GM19099 (cell line): ENCODE data around the gene FHAD1.

Experiments
- POLR2A ChIP-seq: IDR thresholded peaks from 3 replicates; pipeline ENCODE4 v1.6.1; 2011; ENCODE audit warnings: low read depth; ENCODE audit not compliant: insufficient read length; ENCODE audit errors: extremely low read depth

The FHAD1 gene

GRCh38 chr1:15226388-15227255 lies 20.4 kb upstream of the FHAD1 start:
- no peak for TF ChIP-seq POLR2A

GRCh38 chr1:15229707-15230131 lies 17.3 kb upstream of the FHAD1 start:
- TF ChIP-seq POLR2A, result no peak

- TF ChIP-seq POLR2A, result no peak
These were observed 15.3 kb upstream of the FHAD1 start for GRCh38 chr1:15231714-15232201.

GRCh38 chr1:15233689-15234088 lies 13.3 kb upstream of the FHAD1 start:
- TF ChIP-seq POLR2A, result no peak

GRCh38 chr1:15236321-15236721 lies 10.7 kb upstream of the FHAD1 start:
- TF ChIP-seq POLR2A, result no peak

DNA sequence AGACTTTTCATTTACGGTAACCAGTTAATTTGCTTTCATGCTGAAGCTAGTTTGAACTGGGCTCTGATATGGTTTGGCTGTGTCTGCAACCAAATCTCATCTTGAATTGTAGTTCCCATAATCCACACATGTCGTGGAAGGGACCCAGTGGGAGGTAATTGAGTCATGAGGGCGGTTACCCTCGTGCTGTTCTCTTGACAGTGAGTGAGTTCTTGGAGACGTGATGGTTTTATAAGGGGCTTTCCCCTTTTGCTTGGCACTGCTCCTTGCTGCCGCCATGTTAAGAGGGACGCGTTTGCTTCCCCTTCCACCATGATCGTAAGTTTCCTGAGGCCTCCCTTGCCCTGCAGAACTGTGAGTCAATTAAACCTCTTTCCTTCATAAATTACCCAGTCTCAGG lies 10.3 kb upstream of the FHAD1 start:
- no peak for TF ChIP-seq POLR2A

DNA sequence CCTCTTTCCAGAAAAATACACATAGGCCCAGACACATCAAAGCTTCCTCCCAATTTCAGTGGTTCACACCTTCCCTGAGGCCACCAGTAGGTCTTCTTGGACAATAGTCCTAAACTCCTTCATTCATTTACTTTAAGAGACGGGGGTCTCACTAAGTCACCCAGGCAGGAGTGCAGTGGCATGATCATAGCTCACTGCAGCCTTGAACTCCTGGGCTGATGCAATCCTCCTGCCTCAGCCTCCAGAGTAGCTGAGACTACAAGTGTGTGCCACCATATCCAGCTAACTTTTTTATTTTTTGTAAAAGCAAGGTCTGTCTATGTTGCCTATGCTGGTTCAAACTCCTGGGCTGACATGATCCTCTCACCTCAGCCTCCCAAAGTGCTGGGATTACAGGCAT lies 8.2 kb upstream of the FHAD1 start:
- no peak for TF ChIP-seq POLR2A

GRCh38 chr1:15242766-15243165 lies 4.3 kb upstream of the FHAD1 start:
- no peak for TF ChIP-seq POLR2A

DNA sequence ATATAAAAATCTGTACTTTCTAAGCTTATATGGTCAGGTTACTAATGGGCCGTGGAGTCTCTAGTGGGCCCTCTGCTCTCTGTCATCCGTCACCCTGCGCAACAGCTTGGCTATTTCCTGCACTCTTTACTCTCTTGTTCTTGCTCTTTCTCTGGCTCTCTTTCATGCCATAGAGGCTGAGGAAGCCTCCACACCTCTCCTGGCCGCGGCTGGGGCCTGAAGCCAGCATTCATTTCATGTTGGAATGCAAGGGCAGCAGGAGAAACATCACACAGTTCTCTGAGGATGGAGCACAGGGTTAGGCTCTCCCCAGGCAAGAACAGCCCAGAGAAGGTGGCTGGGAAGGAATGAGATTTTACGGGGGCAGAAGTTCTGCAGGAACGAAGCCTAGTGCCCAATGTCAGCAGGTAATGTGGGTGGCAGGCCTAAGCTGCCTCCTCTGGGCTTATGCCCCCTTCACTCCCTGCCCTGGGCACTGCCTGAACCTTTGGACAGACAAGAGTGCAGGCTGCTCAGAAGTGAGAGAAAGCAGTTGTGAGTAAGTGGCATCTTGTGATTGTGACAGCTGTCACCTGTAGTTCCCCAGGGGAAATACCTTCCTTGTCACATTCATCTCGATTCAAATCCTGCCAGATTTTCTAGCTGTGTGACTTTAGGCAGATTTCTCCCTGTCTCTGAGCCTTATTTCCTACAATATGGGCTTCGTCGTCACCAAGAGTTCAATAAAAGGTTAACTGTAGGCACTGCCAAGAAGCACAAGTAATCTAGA lies 3.6 kb upstream of the FHAD1 start:
- TF ChIP-seq POLR2A, result no peak

DNA sequence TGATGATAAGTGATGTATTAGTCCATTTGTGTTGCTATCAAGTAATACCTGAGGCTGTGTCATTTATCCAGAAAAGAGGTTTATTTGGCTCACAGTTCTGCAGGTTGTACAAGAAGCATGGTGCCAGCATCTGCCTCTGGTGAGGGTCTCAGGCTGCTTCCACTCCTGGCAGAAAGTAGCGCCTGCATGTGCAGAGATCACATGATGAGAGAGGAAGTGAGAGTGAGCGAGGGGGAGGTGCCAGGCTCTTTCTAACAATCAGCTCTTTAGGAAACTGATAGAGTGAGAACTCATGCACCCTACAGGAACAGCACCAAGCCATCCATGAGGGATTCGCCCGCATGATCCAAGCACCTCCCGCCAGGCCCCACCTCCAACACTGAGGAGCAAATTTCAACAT lies 2.2 kb upstream of the FHAD1 start:
- TF ChIP-seq POLR2A, result no peak

DNA sequence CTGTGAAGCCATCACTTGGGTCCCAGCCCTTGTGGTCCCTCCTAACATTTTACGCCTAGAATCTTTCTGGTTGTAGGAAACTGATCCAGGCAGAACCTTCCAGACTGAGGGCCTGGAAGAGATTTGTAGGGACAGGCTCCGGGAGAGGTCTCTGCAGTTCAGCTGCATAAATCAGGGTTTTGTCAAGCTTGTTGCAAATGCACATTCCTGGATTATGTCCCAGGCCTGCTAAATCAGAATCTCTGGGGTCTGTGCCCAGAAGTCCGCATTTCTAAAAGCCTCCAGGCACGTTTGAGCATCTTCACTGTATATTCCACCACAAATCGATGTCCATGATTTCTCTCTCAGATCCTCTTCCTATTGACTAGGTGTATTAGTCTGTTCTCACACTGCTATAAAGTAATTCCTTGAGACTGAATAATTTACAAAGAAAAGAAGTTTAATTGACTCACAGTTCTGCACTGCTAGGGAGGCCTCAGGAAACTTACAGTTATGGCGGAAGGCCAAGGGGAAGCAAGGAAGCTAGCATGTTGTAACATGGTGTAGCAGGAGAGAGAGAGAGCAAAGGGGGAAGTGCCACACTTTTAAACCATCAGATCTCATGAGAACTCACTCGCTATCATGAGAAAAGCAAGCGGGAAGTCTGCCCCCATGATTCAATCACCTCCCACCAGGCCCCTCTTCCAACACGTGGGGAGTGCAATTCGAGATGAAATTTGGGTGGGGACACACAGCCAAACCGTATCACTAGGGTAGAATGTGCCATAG lies 1.2 kb upstream of the FHAD1 start:
- no peak for TF ChIP-seq POLR2A

GRCh38 chr1:15248216-15248615 lies 1.2 kb downstream of the FHAD1 start:
- no peak for TF ChIP-seq POLR2A

DNA sequence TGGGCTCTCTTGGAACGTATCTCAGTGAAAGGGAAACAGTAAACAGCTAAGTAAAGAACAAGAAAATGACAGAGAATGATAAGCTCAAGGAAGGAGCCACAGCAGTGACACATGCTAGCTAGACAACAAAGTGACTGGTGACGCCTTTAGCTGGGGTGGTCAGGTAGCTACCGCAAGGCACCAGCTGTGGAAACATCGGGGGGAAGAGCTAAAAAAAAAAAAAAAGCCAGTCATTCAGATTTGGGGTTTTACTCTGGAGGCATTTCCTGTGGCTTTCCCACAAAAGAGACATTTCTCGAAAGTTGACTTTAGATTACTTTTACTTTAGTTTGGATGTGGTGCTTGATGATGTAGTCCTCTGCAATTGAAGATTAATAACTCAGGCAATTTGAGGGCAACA lies 2.1 kb downstream of the FHAD1 start:
- no peak for TF ChIP-seq POLR2A

DNA sequence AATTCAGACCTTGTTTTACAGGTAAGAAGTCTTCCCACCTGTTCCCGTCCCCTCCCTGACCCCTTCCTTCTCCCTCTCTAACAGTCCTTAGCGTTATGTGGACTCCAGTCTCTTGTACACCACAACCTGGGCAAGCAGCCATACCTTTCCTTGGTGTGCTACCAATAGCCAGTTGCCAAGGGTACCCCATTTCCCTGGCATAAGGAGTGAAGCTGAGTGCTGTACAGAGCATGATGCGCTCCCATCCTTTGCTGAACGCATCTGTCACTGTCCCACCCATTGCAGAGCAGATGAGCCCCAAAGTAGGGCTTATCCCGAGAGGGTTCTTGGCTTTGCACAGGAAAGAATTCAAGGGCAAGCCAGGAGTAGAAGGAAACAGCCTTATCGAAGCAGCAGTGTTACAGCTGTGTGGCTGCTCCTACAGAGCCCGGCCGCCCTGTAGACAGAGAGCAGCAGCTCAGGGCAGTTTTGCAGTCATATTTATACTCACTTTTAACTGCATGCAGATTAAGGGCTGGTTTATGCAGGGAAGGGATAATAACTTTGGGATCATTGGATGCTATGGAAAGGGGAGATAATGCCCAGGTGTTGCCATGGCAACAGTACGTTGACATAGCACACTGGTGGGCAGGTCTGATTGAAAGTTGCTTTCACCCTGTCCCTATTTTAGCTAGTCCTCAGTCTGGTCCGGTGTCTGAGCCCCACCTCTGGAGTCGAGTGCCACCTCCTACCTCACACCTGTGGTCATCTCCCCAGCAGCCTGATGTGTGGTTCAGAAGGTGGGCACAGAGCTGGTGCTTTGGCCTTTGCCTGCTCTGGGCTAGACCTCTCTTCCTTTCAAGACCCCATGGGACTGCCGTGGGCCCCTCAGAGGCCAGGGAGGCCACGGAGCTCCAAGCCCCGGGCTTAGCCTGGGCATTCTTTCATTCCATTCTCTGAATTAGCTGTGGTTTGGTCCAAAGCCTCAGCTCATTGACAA lies 5.1 kb downstream of the FHAD1 start:
- no peak for TF ChIP-seq POLR2A
